ENCODE data around the gene DEFB113.

GRCh38 chr6:49919261-49919660 lies 50.2 kb downstream of the DEFB113 start:
- no peak for TF ChIP-seq POLR2AphosphoS2 (conservative IDR thresholded peaks at IDR 0.05; ENCODE audit: low read length)
- no peak for TF ChIP-seq FOSL2 (IDR thresholded peaks at IDR 0.05)
- TF ChIP-seq FOSL2 (CRISPR knock-in tag; IDR thresholded peaks at IDR 0.05) = no peak
- no peak for TF ChIP-seq KDM1A (IDR thresholded peaks at IDR 0.05; ENCODE audit: low read depth)
